Parathyroid adenoma (tissue), 2 donors: ENCODE results near the gene CLMN.
"Not testable (repeated sequence)": the region's sequence is repeated elsewhere in the genome, so short reads cannot be mapped to it uniquely, and the experiment has no call there.

ENCODE experiments used
- H2AFZ ChIP-seq: fragments of 300-600 bp; sonication (generic); one replicate; pipeline ENCODE4 v1.7.0; 2017; ENCODE audit warnings: antibody characterized with exemption, mild to moderate bottlenecking
- H3K27ac ChIP-seq: fragments of 300-600 bp; sonication (generic); one replicate; pipeline ENCODE4 v1.7.0; 2017
- H3K27me3 ChIP-seq: fragments of 300-600 bp; sonication (generic); one replicate; pipeline ENCODE4 v1.7.0; 2017; ENCODE audit warnings: low read length; ENCODE audit not compliant: control insufficient read depth, insufficient read depth
- H3K36me3 ChIP-seq: fragments of 300-600 bp; sonication (generic); one replicate; pipeline ENCODE4 v1.7.0; 2017; ENCODE audit warnings: low read length; ENCODE audit not compliant: control insufficient read depth, insufficient read depth
- H3K4me1 ChIP-seq: fragments of 300-600 bp; sonication (generic); one replicate; pipeline ENCODE4 v1.7.0; 2017; ENCODE audit warnings: control low read depth
- H3K4me2 ChIP-seq: fragments of 300-600 bp; sonication (generic); one replicate; pipeline ENCODE4 v1.7.0; 2017; ENCODE audit warnings: low read length
- H3K4me3 ChIP-seq: fragments of 300-600 bp; sonication (generic); one replicate; pipeline ENCODE4 v1.7.0; 2017; ENCODE audit warnings: low read depth, low read length
- H3K79me2 ChIP-seq: fragments of 300-600 bp; sonication (generic); one replicate; pipeline ENCODE4 v1.7.0; 2017; ENCODE audit warnings: control low read depth
- H3K9ac ChIP-seq: fragments of 300-600 bp; sonication (generic); one replicate; pipeline ENCODE4 v1.7.0; 2017; ENCODE audit warnings: mild to moderate bottlenecking
- H3K9me3 ChIP-seq: fragments of 300-600 bp; sonication (generic); one replicate; pipeline ENCODE4 v1.7.0; 2017; ENCODE audit warnings: low read length; ENCODE audit not compliant: control insufficient read depth
- TF ChIP-seq, protein P1 (sequence below): fragments of 300-600 bp; sonication (generic); IDR thresholded peaks from one replicate; pipeline ENCODE4 v1.7.0; 2017; ENCODE audit warnings: antibody characterized with exemption, mild to moderate bottlenecking
- donor health status: primary hyperparathyroidism.

The CLMN gene

DNA sequence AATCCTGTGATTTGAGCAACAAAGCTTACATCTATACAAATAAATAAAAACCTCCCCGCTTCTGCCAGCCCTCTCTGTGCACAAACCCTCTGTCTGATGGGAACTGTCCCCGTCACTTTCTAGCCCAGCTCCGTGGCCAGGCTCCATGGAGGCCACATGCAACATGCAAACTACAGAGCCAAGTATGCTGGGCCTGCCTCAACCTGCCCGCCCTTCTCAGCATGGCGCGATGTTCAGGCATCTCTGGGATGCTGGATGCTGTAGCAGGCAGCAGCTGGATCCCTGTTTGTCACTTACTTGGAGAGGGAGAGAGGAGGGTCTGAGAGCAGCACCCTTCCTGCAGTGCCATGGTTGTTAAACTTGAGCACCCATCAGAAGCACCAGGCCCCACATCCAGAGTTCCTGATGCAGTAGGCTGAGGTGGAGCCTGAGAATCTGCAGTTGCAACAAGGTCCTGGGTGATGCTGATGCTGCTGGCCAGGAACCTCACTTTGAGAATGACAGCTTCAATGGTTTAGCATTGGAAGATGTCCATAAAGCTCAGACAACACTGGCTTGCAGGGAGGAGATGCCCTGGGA lies 32.4 kb downstream of the CLMN start:
- Histone ChIP-seq H3K27ac (no peak overlapping the region), H3K9me3 (no peaks in the 10 kb centered on the region)
- TF ChIP-seq, protein P1, sequence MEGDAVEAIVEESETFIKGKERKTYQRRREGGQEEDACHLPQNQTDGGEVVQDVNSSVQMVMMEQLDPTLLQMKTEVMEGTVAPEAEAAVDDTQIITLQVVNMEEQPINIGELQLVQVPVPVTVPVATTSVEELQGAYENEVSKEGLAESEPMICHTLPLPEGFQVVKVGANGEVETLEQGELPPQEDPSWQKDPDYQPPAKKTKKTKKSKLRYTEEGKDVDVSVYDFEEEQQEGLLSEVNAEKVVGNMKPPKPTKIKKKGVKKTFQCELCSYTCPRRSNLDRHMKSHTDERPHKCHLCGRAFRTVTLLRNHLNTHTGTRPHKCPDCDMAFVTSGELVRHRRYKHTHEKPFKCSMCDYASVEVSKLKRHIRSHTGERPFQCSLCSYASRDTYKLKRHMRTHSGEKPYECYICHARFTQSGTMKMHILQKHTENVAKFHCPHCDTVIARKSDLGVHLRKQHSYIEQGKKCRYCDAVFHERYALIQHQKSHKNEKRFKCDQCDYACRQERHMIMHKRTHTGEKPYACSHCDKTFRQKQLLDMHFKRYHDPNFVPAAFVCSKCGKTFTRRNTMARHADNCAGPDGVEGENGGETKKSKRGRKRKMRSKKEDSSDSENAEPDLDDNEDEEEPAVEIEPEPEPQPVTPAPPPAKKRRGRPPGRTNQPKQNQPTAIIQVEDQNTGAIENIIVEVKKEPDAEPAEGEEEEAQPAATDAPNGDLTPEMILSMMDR, result no peak

DNA sequence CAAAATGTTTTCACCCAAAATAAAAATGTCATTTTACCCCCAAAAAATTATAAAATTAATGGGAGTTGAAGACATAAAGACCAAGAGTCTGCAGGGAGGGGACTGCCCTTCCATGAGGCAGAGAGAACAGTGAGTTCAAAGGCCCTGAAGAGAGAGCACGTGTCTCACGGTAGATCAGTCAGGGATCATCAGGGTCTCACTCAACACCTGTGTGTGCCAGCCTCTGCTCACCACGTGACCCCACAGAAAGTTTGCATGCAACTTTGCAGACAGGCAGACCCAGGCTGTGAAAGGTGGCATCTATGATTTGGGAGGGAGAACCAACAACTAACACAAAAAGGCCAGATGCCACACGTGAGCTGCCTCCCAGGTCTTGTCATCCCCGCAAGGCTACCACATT lies 33.1 kb downstream of the CLMN start:
- Histone ChIP-seq H3K4me1 (no peaks in the 10 kb centered on the region), H3K9ac (no peak overlapping the region)

More for the DNA sequence above, 32.4 kb downstream of the CLMN start:
- Histone ChIP-seq H3K9ac (no peak overlapping the region), H3K4me1 (no peaks in the 10 kb centered on the region), H2AFZ (no peak overlapping the region), H3K27me3 (no peaks in the 10 kb centered on the region), H3K4me3 (no peak overlapping the region), H3K36me3 (no peaks in the 10 kb centered on the region), H3K79me2 (no peaks in the 10 kb centered on the region), H3K4me2 (no peak overlapping the region)

DNA sequence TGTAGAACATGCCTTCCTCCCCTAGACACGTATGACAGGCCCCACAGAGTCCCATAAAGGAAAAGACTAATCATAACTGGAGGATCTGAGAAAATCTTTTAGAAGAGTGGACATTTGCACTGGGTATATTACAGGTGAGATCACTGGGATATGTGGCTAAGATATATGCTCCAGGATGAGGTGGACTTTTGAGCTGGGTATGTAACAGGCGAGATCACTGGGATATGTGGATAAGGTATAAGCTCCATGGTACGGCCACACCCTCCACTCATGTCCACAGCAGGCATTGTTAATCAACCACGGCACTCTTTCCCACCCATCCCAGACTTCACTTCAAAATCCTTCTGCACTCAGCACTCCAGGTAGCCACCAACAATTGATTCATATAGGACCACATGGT lies 34.1 kb downstream of the CLMN start:
- Histone ChIP-seq H2AFZ (no peak overlapping the region), H3K4me2 (no peak overlapping the region), H3K4me1 (no peaks in the 10 kb centered on the region), H3K4me3 (no peak overlapping the region), H3K27ac (no peak overlapping the region), H3K9me3 (no peaks in the 10 kb centered on the region), H3K27me3 (no peaks in the 10 kb centered on the region), H3K36me3 (no peaks in the 10 kb centered on the region), H3K9ac (no peak overlapping the region), H3K79me2 (no peaks in the 10 kb centered on the region)
- TF ChIP-seq, protein P1, result no peak

More for the DNA sequence above, 33.1 kb downstream of the CLMN start:
- Histone ChIP-seq H3K36me3 (no peaks in the 10 kb centered on the region), H3K27me3 (no peaks in the 10 kb centered on the region), H3K79me2 (no peaks in the 10 kb centered on the region), H3K4me3 (no peak overlapping the region), H3K4me2 (no peak overlapping the region), H2AFZ (no peak overlapping the region), H3K27ac (no peak overlapping the region), H3K9me3 (no peaks in the 10 kb centered on the region)
- TF ChIP-seq, protein P1, result no peak

DNA sequence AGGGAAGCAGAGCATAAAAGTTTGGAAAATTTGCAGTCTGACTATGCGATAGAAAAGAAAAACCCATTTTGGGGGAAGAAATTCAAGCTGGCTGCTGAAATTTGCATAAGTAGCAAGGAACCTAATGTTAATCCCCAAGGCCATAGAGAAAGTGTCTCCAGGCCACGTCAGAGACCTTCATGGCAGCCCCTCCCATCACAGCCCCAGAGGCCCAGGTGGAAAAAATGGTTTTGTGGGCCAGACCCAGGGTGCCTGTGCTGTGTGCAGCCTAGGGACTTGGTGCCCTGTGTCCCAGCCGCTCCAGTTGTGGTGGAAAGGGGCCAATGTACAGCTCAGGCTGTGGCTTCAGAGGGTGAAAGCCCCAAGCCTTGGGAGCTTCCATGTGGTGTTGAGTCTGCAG lies 35.9 kb downstream of the CLMN start:
- not testable (repeated sequence) for H3K27ac ChIP-seq, H3K4me2 ChIP-seq, H2AFZ ChIP-seq, H3K4me3 ChIP-seq, H3K4me1 ChIP-seq, H3K27me3 ChIP-seq, H3K9ac ChIP-seq, H3K9me3 ChIP-seq, H3K79me2 ChIP-seq, H3K36me3 ChIP-seq

DNA sequence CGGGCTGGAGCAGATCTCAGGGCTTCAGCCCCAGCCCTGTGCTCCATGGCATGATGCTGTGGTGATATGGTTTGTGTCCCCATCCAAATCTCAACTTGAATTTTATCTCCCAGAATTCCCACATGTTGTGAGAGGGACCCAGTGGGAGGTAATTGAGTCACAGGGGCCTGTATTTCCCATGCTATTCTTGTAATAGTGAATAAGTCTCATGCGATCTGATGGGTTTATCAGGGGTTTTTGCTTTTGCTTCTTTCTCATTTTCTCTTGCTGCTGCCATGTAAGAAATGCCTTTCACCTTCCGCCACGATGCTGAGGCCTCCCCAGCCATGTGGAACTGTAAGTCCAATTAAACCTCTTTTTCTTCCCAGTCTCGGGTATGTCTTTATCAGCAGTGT lies 36.7 kb downstream of the CLMN start:
- H3K4me1 ChIP-seq, H3K9me3 ChIP-seq, H2AFZ ChIP-seq, H3K9ac ChIP-seq, H3K4me3 ChIP-seq, H3K36me3 ChIP-seq, H3K79me2 ChIP-seq, H3K27ac ChIP-seq, H3K4me2 ChIP-seq, H3K27me3 ChIP-seq: not testable (repeated sequence)

DNA sequence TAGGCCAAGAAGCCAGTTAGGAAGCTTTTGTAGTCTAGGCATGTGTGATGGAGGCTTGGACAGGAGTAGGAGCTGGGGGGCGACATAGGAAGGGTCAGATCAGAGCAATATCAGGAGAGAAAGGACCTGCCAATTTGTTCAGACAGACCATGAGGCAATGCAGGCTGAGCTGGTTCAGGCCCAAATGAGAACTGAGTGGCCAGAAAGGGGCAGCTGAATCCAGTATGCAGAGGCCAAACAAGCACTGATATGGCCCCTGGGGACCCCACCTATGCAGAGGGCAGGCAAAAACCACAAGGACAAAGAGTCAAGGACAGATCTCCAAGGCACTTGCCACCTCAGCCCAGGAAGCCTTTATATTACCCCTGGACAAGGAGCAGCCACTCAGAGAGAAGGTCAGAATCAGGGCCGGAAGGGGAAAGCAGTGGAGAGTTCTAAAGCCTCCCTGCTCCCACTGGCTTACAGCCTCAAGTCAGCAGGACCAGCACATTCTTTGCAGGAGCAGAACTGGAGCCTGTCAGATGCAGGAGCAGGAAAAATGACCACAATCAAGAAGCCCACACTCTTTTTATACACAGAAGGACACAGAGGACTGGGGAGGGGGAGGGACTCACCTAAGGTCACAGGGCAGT lies 37.2 kb downstream of the CLMN start:
- TF ChIP-seq, protein P1, result no peak
- no peaks in the 10 kb centered on the region for H3K4me1 ChIP-seq
- no peak overlapping the region for H3K4me2 ChIP-seq
- no peak overlapping the region for H3K27ac ChIP-seq
- no peaks in the 10 kb centered on the region for H3K9me3 ChIP-seq
- no peak overlapping the region for H3K9ac ChIP-seq
- no peaks in the 10 kb centered on the region for H3K27me3 ChIP-seq
- H3K79me2 ChIP-seq, result no peaks in the 10 kb centered on the region
- no peak overlapping the region for H2AFZ ChIP-seq
- no peaks in the 10 kb centered on the region for H3K36me3 ChIP-seq
- no peak overlapping the region for H3K4me3 ChIP-seq
